Endodermal cell (in vitro differentiated cells): ENCODE measurements around the gene TPBGL. TPM values are rescaled to one million over a fixed set of nuclear protein-coding genes. Genes with fewer than 3 reads are reported as not detected.

Experiments
- DNase-seq: peaks from one replicate; pipeline ENCODE4 v3.0.0-alpha.2; 2017
- H3K27ac ChIP-seq: 2 replicates; pipeline ENCODE4 v1.5.1; 2013; ENCODE audit warnings: mild to moderate bottlenecking, low read depth, low read length, moderate library complexity
- H3K27me3 ChIP-seq: 2 replicates; pipeline ENCODE4 v1.6.1; 2013; ENCODE audit warnings: mild to moderate bottlenecking, low read length, moderate library complexity; ENCODE audit not compliant: insufficient read depth, control insufficient read depth, poor library complexity, severe bottlenecking
- H3K36me3 ChIP-seq: 2 replicates; pipeline ENCODE4 v1.7.0; 2013; ENCODE audit warnings: mild to moderate bottlenecking, low read length, moderate library complexity; ENCODE audit not compliant: control insufficient read depth, insufficient read depth
- H3K4me1 ChIP-seq: one replicate; pipeline ENCODE4 v1.7.0; 2013; ENCODE audit warnings: low read length; ENCODE audit not compliant: control insufficient read depth, insufficient read depth
- H3K4me3 ChIP-seq: 2 replicates; pipeline ENCODE4 v1.5.1; 2013; ENCODE audit warnings: mild to moderate bottlenecking, low read length, moderate library complexity
- H3K9ac ChIP-seq: 2 replicates; pipeline ENCODE4 v1.6.1; 2013; ENCODE audit warnings: mild to moderate bottlenecking, low read length, moderate library complexity; ENCODE audit not compliant: poor library complexity, severe bottlenecking; ENCODE audit errors: extremely low read depth
- H3K9me3 ChIP-seq: 2 replicates; pipeline ENCODE4 v1.6.1; 2013; ENCODE audit warnings: mild to moderate bottlenecking, low read length, moderate library complexity; ENCODE audit not compliant: control insufficient read depth
- H3K27ac Mint-ChIP-seq: 2 replicates; pipeline ENCODE4 v1.8.0; 2020; ENCODE audit warnings: mixed read lengths
- H3K27me3 Mint-ChIP-seq: 2 replicates; pipeline ENCODE4 v1.8.0; 2021; ENCODE audit warnings: mild to moderate bottlenecking, mixed read lengths; ENCODE audit not compliant: insufficient read depth
- H3K36me3 Mint-ChIP-seq: 2 replicates; pipeline ENCODE4 v1.8.0; 2020; ENCODE audit warnings: low read depth, mixed read lengths
- H3K4me1 Mint-ChIP-seq: 2 replicates; pipeline ENCODE4 v1.8.0; 2020; ENCODE audit warnings: mixed read lengths
- H3K4me3 Mint-ChIP-seq: 2 replicates; pipeline ENCODE4 v1.8.0; 2020; ENCODE audit warnings: mild to moderate bottlenecking, moderate library complexity, mixed read lengths
- H3K9me3 Mint-ChIP-seq: 2 replicates; pipeline ENCODE4 v1.8.0; 2020; ENCODE audit warnings: mild to moderate bottlenecking, mixed read lengths
- CTCF ChIP-seq: fragments of 200-600 bp; sonication (generic); conservative IDR thresholded peaks from 2 replicates; pipeline ENCODE4 v1.5.0; 2021; ENCODE audit warnings: antibody characterized with exemption, mild to moderate bottlenecking
- WGBS, 2 experiments: methylation state at CpG; one replicate each; pipeline versions ENCODE4 v1.1.5 to v1.1.7; 2013; ENCODE audit warnings: missing lambda C conversion rate in 2 of 2, mixed read lengths in 1 of 2; ENCODE audit not compliant: insufficient coverage in 1 of 2, insufficient read length in 1 of 2; 5-methylcytosine and 5-hydroxymethylcytosine counted together
- total RNA-seq, 2 donors: library from RNA; stranded (reverse); fragmentation: NEBNext Ultra II Directional in 1 of 2; extraction: Animal tissue kit (Norgen Biotek cat#: 25700) in 1 of 2; gene quantifications; 2 replicates in 1 of 2; 3 replicates in 1 of 2; pipeline ENCODE4 v1.2.1, GENCODE V29; 2021

TPBGL gene
- total RNA-seq, 2 donors from 2014 or later, result 0.13 TPM; not detected in 1

- Histone ChIP-seq H3K9ac (no peak overlapping the region), H3K27me3 (peaks cover 44% of the 10 kb centered on the region), H3K27ac (no peak overlapping the region), H3K36me3 (no peaks in the 10 kb centered on the region), H3K4me3 (no peak overlapping the region), H3K9me3 (no peaks in the 10 kb centered on the region), H3K4me1 (peaks cover 4% of the 10 kb centered on the region)
- peak; percentile 33 for DNase-seq
- H3K4me3 Mint-ChIP-seq, result no peak overlapping the region
- no peaks in the 10 kb centered on the region for H3K9me3 Mint-ChIP-seq
- no peak overlapping the region for H3K27ac Mint-ChIP-seq
- WGBS, 2 experiments, result 89 to 94% methylated on average over 8 to 11 of the region's 11 CpGs
- TF ChIP-seq CTCF, result no peak
- peaks cover 63% of the 10 kb centered on the region for H3K27me3 Mint-ChIP-seq
- peaks cover 4% of the 10 kb centered on the region for H3K4me1 Mint-ChIP-seq
- no peaks in the 10 kb centered on the region for H3K36me3 Mint-ChIP-seq
Observed at GRCh38 chr11:75246671-75247350, 6.2 kb downstream of the TPBGL start.

- Mint-ChIP-seq H3K4me1 (no peaks in the 10 kb centered on the region), H3K9me3 (peaks cover 13% of the 10 kb centered on the region), H3K27ac (no peak overlapping the region), H3K27me3 (peaks cover 62% of the 10 kb centered on the region), H3K4me3 (no peak overlapping the region), H3K36me3 (no peaks in the 10 kb centered on the region)
- no peak for DNase-seq
- WGBS, 2 experiments, result 42 to 50% methylated on average over 10 to 11 of the region's 11 CpGs
- Histone ChIP-seq H3K4me3 (no peak overlapping the region), H3K36me3 (no peaks in the 10 kb centered on the region), H3K27ac (no peak overlapping the region), H3K9ac (no peak overlapping the region), H3K27me3 (peaks cover 23% of the 10 kb centered on the region), H3K9me3 (peaks cover 16% of the 10 kb centered on the region), H3K4me1 (no peaks in the 10 kb centered on the region)
- TF ChIP-seq CTCF, result no peak
Observed at GRCh38 chr11:75248924-75249256, 8.3 kb downstream of the TPBGL start.

- peaks cover 58% of the 10 kb centered on the region for H3K27me3 Mint-ChIP-seq
- 65% methylated on average over 3 of the region's 3 CpGs; no CpG with 5 or more reads in 1 of the 2 experiments for WGBS, 2 experiments
- no peaks in the 10 kb centered on the region for H3K36me3 Mint-ChIP-seq
- Histone ChIP-seq H3K9ac (no peak overlapping the region), H3K27me3 (peaks cover 15% of the 10 kb centered on the region), H3K36me3 (no peaks in the 10 kb centered on the region), H3K4me1 (no peaks in the 10 kb centered on the region), H3K27ac (no peak overlapping the region), H3K9me3 (peaks cover 16% of the 10 kb centered on the region), H3K4me3 (no peak overlapping the region)
- peak; percentile 48 for DNase-seq
- H3K27ac Mint-ChIP-seq, result no peak overlapping the region
- TF ChIP-seq CTCF, result no peak
- peaks cover 16% of the 10 kb centered on the region for H3K9me3 Mint-ChIP-seq
- no peak overlapping the region for H3K4me3 Mint-ChIP-seq
- H3K4me1 Mint-ChIP-seq, result no peaks in the 10 kb centered on the region
Observed at GRCh38 chr11:75249704-75250103, 9.1 kb downstream of the TPBGL start.
